GM13976 (cell line): ENCODE results near the gene FGFR2.

Source experiments
- DNase-seq: peaks from one replicate; pipeline ENCODE4 v3.0.0; 2012; ENCODE audit warnings: low spot score
- in situ Hi-C: fragments of 300-500 bp; cut with MboI; formaldehyde crosslinking; loops from one replicate; pipeline ENCODE4 v1.12.0; 2022; ENCODE audit warnings: low sequenced_read_pairs, mixed read lengths, inconsistent platforms; ENCODE audit not compliant: unreplicated experiment
- TF ChIP-seq, protein P1 (sequence below): IDR thresholded peaks from 2 replicates; pipeline ENCODE4 v1.5.1; 2012; ENCODE audit warnings: borderline replicate concordance, mild to moderate bottlenecking; ENCODE audit not compliant: insufficient read depth; ENCODE audit errors: extremely low read depth, missing control alignments, control extremely low read depth

FGFR2 gene

GRCh38 chr10:121459622-121460453 is 138.4 kb downstream of the FGFR2 start:
- no peak for DNase-seq
- in situ Hi-C loops = no loop called here
- TF ChIP-seq, protein P1, sequence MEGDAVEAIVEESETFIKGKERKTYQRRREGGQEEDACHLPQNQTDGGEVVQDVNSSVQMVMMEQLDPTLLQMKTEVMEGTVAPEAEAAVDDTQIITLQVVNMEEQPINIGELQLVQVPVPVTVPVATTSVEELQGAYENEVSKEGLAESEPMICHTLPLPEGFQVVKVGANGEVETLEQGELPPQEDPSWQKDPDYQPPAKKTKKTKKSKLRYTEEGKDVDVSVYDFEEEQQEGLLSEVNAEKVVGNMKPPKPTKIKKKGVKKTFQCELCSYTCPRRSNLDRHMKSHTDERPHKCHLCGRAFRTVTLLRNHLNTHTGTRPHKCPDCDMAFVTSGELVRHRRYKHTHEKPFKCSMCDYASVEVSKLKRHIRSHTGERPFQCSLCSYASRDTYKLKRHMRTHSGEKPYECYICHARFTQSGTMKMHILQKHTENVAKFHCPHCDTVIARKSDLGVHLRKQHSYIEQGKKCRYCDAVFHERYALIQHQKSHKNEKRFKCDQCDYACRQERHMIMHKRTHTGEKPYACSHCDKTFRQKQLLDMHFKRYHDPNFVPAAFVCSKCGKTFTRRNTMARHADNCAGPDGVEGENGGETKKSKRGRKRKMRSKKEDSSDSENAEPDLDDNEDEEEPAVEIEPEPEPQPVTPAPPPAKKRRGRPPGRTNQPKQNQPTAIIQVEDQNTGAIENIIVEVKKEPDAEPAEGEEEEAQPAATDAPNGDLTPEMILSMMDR = no peak

GRCh38 chr10:121459279-121459621 is 139.0 kb downstream of the FGFR2 start:
- TF ChIP-seq, protein P1 = no peak
- no peak for DNase-seq
- in situ Hi-C loops = no loop called here

DNA sequence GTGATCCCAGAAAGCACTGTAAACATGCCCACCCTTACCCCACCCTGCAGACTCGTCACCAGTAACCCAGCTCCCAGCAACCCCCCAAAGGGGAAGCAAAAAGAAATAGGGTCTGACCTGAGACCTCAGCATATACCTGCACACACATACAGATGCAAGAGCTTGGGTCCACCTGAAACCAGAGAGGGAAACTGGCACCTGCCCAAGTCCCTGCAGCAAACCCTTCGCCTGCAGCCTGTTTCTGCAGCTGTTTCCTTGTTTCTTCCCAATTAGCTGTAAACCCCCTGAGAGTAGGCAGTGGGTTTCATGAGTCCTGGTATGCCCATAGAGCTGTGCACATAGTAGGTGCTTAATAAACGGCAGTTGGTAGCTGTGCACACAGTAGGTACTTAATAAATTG is 140.5 kb downstream of the FGFR2 start:
- in situ Hi-C loops = no loop called here
- no peak for DNase-seq
- TF ChIP-seq, protein P1 = no peak

DNA sequence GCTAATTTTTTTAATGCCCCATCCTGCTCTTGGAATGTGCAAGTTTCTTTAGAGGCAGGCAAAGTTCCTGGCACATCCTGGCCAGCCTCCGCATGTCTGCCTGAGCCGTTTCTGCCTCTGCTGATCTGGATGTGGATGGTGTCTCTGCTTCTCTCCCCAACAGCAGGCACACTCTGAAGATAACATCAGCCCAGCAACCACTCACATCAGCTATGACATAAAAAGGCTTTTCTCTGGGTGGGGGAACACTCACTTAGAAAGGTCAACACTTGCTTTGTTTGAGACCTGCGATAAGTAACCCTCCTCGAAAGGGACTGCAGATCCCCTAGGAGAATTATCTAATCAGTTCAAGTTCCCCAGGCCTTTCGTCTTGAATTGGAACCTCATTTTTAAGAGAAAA is 142.9 kb downstream of the FGFR2 start:
- in situ Hi-C loops = no loop called here
- no peak for DNase-seq
- TF ChIP-seq, protein P1 = no peak

DNA sequence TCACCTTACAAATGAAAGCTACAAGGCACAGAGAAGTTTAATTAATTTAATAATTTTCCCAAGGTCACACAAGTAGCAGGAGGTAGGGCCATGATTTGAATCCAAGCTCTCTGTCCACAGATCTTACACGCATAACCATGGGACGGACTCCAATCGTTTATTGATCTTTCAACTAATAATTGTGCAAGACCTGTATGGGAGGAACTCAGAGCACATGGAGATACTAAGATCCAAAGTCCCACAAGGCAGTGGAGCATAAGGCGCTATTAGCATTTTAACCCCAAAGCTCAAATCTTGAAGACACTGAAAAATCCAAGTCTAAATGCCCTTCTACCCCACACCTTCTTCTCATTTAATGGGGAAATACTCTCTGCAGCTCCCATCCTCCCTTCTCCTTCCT is 143.5 kb downstream of the FGFR2 start:
- TF ChIP-seq, protein P1 = no peak
- no peak for DNase-seq
- in situ Hi-C loops = no loop called here

DNA sequence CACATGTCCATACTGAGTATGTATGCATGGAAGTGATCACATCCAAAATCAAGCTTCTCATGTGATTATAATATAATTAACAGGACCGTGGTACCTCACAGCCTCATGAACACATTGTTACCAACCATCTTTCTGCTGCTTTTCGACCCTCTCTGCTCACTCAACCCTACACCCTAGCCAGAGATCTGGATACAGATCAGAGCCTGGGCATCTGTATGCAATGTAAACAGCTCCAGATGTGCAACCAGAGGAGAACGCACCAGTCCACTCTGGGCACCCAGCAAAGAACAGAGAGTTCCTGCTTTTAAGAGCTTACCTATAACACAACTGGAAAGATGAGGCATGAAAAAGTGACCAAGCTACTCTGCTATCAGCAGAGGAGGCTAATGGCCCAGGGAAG is 145.1 kb downstream of the FGFR2 start:
- in situ Hi-C loops = no loop called here
- DNase-seq = no peak
- TF ChIP-seq, protein P1 = no peak
